ENCODE data around the gene CDYL2. TPM values are rescaled to one million over a fixed set of nuclear protein-coding genes. Genes with fewer than 3 reads are reported as not detected.

CDYL2 gene
- total and polyA plus RNA-seq, 4 donors, result 0.84 to 4.1 (median 2.3) TPM

GRCh38 chr16:80619824-80620223 lies 184.6 kb downstream of the CDYL2 start:
- Histone ChIP-seq H3K4me1 (ENCODE audit: control insufficient read depth in 4 of 4, insufficient read depth in 4 of 4, low read length in 3 of 4) (no peaks in the 10 kb centered on the region), H3K27me3 (ENCODE audit: control insufficient read depth in 4 of 4, insufficient read depth in 4 of 4, low read length in 3 of 4) (no peaks in the 10 kb centered on the region), H3K27ac (ENCODE audit: low read depth in 1 of 2, low read length in 2 of 2) (no peak overlapping the region), H3K9ac (ENCODE audit: low read depth in 1 of 2, low read length in 2 of 2) (no peak overlapping the region), H3K36me3 (ENCODE audit: control insufficient read depth in 4 of 4, insufficient read depth in 3 of 4, low read depth in 1 of 4, low read length in 3 of 4) (peaks cover 0 to 10% (median 3%) of the 10 kb centered on the region in 4 donors), H3K4me3 (ENCODE audit: low read depth in 1 of 3, low read length in 3 of 3) (no peak overlapping the region), H3K9me3 (ENCODE audit: control insufficient read depth in 4 of 4, low read length in 3 of 4) (no peaks in the 10 kb centered on the region)
- WGBS, result 86% methylated on average over 4 of the region's 4 CpGs
- TF ChIP-seq, protein P1, sequence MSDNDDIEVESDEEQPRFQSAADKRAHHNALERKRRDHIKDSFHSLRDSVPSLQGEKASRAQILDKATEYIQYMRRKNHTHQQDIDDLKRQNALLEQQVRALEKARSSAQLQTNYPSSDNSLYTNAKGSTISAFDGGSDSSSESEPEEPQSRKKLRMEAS (IDR thresholded peaks at IDR 0.05), result no peak
- TF ChIP-seq HNF4G (IDR thresholded peaks at IDR 0.05) (no peak), SP1 (IDR thresholded peaks at IDR 0.05) (no peak), RXRA (IDR thresholded peaks at IDR 0.05) (no peak), ATF3 (IDR thresholded peaks at IDR 0.05) (no peak), TAF1 (conservative IDR thresholded peaks at IDR 0.05) (no peak), JUND (IDR thresholded peaks at IDR 0.05) (no peak), HNF4A (conservative IDR thresholded peaks at IDR 0.05) (no peak), EGR1 (IDR thresholded peaks at IDR 0.05; ENCODE audit: low read depth in 2 of 2) (no peak), ZBTB33 (IDR thresholded peaks at IDR 0.05) (no peak), FOXA2 (IDR thresholded peaks at IDR 0.05) (no peak), RAD21 (IDR thresholded peaks at IDR 0.05) (no peak), YY1 (IDR thresholded peaks at IDR 0.05) (no peak), NR2F2 (IDR thresholded peaks at IDR 0.05) (no peak), FOXA1 (IDR thresholded peaks at IDR 0.05) (no peak)
- TF ChIP-seq, protein P2, sequence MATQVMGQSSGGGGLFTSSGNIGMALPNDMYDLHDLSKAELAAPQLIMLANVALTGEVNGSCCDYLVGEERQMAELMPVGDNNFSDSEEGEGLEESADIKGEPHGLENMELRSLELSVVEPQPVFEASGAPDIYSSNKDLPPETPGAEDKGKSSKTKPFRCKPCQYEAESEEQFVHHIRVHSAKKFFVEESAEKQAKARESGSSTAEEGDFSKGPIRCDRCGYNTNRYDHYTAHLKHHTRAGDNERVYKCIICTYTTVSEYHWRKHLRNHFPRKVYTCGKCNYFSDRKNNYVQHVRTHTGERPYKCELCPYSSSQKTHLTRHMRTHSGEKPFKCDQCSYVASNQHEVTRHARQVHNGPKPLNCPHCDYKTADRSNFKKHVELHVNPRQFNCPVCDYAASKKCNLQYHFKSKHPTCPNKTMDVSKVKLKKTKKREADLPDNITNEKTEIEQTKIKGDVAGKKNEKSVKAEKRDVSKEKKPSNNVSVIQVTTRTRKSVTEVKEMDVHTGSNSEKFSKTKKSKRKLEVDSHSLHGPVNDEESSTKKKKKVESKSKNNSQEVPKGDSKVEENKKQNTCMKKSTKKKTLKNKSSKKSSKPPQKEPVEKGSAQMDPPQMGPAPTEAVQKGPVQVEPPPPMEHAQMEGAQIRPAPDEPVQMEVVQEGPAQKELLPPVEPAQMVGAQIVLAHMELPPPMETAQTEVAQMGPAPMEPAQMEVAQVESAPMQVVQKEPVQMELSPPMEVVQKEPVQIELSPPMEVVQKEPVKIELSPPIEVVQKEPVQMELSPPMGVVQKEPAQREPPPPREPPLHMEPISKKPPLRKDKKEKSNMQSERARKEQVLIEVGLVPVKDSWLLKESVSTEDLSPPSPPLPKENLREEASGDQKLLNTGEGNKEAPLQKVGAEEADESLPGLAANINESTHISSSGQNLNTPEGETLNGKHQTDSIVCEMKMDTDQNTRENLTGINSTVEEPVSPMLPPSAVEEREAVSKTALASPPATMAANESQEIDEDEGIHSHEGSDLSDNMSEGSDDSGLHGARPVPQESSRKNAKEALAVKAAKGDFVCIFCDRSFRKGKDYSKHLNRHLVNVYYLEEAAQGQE (IDR thresholded peaks at IDR 0.05), result no peak
- DNase-seq (ENCODE audit: low spot score), result no peak

DNA sequence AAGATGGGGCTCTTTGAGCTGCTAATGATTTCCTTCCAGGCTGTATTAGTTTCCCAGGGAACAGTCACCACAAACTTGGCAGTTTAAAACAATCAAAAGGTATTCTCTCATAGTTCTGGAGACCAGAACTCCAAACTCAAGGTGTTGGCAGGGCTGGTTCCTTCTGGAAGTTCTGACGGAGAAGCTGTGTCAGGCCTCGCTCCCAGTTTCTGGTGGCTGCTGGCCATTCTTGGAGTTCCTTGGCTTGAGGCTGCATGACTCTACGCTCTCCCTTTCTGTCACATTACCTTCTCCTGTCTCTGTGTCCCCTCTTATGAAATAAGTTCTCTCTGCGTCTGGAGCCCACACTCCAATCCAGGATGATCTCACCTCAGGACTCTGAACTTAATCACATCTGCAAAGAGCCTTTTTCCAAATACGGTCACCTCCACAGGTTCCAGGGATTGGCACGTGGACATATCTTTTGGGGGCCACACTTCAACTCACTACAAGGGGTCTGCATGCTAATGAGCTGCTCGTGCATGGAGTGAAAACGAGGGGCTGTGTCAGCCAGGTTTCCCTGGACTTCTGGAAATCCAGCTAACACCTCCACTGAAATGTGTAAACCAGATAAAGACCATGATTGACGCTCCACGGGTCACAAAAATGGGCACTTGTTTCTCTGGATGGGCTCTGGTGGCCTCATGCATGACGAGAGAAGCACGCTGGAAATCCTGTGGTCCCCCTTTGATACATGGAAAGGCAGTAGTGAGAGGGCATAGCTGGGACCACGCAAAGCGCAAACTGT lies 185.3 kb downstream of the CDYL2 start:
- DNase-seq (ENCODE audit: low spot score), result no peak
- H3K27me3 ChIP-seq (ENCODE audit: control insufficient read depth in 4 of 4, insufficient read depth in 4 of 4, low read length in 3 of 4), result no peaks in the 10 kb centered on the region
- no peaks in the 10 kb centered on the region for H3K4me1 ChIP-seq (ENCODE audit: control insufficient read depth in 4 of 4, insufficient read depth in 4 of 4, low read length in 3 of 4)
- H3K9ac ChIP-seq (ENCODE audit: low read depth in 1 of 2, low read length in 2 of 2), result no peak overlapping the region
- no peaks in the 10 kb centered on the region for H3K9me3 ChIP-seq (ENCODE audit: control insufficient read depth in 4 of 4, low read length in 3 of 4)
- H3K27ac ChIP-seq (ENCODE audit: low read depth in 1 of 2, low read length in 2 of 2), result no peak overlapping the region
- TF ChIP-seq NR2F2 (IDR thresholded peaks at IDR 0.05), result no peak
- TF ChIP-seq, protein P1 (IDR thresholded peaks at IDR 0.05), result no peak
- no peak overlapping the region for H3K4me3 ChIP-seq (ENCODE audit: low read depth in 1 of 3, low read length in 3 of 3)
- peaks cover 0 to 10% (median 3%) of the 10 kb centered on the region in 4 donors for H3K36me3 ChIP-seq (ENCODE audit: control insufficient read depth in 4 of 4, insufficient read depth in 3 of 4, low read depth in 1 of 4, low read length in 3 of 4)
- 97% methylated on average over 14 of the region's 14 CpGs for WGBS

Data from liver (tissue), 9 donors.